GM19328 (cell line): ENCODE results near the gene FAM184B.

Source experiments
- ATAC-seq: cut with Tn5 transposase; IDR thresholded peaks from one replicate; pipeline ENCODE4 v1.9.1; 2021; ENCODE audit warnings: mild to moderate bottlenecking, moderate library complexity; ENCODE audit not compliant: unreplicated experiment

The FAM184B gene

DNA sequence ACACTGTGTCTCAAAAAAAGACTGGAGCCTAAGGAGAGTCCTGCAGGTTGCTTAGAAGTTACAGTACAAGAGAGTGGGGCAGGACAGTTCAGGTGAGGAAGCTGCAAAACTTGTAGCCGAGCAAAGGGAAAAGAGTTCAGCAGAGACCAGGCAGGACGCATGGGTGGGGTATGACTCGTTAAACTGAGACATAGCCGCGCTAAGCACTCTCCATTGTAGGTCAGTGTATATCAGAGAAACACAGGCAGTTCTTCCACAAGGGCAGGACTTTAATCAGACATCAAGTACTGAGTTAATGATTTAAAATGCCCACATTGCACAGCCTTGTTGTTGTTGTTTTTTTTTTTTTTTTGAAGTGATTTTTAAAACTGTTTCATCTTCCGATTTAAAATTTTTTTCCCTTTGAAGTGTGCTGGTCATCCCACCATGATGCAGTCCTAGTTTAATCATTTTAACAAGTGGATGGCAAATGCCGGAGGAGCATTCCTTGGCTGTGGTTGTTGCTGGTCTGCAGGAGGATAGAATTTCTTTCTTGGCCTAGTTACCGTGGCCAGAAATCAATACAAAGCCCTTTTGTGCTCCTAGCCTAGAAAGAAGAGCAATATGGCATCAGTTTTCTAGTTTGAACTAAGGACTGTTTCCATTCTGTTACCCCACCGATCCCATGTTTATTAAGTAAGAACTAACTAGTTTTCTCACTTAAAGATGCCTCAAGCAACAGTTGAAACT lies 194.2 kb downstream of the FAM184B start:
- ATAC-seq, result no peak

DNA sequence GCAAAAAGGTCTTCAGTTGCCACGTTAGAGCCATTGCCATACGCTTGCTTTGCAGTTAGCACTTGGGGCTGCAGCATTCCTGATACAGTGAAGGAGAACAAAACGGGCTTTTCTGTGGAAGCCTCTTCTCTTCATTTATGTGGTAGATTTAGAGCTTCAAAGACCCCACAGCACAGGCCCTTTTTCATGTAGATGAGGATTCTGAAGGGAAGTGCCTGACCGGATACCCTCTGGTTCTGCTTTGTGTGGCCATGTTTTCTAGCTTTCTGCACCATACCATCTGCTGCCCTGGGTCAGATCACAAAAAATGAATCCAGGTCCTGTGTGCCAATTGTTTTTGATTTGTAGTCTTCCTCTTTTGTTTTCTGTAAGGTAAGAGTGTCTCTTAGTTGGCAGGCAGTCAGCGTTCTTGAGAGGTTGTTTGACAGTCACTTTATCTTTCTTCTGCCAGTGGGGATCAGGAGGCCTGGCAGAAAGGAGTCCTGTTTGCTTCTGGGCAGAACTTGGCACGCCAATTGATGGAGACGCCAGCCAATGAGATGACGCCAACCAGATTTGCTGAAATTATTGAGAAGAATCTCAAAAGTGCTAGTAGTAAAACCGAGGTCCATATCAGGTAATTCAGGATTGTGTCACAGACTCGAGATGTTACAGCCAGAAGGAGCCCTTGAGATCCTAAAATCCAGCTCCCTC lies 196.8 kb downstream of the FAM184B start:
- ATAC-seq, result no peak

DNA sequence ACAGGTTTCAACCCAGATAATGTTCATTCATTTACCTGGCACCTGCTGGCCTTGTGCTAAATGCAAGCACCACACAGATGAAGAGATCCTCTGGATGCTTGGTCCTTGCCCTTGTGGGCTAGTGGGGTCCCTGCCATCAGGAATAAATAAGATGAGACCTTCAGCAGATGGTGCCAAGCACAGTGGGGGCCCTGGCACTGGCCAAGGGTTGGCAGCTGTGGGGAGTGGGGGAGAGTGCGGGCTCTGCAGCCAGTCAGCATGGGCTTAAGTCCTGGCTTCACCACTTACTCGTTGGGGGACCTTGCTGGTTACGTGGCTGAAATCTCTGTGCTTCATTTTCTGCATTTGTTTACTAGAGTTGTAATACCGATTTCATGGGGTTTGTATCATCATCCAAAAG lies 197.5 kb downstream of the FAM184B start:
- ATAC-seq, result no peak

DNA sequence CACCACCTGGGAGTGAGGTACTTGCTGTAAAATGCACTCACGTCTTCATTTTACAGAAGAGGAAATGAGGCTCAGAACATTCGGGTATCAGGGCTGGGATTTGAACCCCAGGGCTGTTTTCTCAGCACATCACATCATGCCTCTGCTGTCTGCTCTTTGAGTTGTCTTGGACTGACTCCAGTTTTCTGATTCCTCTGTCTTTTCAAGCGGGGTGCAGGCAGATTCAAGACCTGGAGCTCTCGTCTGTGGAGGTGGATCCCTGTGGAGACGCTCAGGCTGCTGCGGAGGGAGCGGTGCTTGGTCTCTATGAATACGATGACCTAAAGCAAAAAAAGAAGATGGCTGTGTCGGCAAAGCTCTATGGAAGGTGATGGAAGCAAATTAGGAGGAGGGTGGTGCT lies 198.1 kb downstream of the FAM184B start:
- no peak for ATAC-seq

DNA sequence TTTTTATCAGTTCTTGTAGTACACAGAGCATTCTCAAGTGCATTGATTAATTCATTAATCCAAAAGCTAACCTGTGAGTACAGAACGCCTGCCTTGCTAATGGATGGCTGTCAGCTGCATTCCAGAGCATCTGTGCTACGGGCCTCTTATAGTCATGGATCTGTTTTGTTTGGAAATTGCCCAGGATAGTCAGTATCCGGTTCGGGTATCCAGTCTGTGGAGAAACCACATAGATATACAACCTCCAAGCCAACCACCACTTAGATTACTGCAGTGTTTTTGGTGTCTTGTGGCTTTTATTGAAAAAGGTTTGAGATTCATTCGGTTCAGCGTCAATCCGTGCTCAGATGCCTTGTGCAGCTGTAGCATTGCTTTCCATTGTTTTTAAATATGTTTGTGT lies 200.5 kb downstream of the FAM184B start:
- no peak for ATAC-seq
